Vagina (tissue), 2 donors: ENCODE measurements around the gene ZEB2. TPM values are rescaled to one million over a fixed set of nuclear protein-coding genes. Genes with fewer than 3 reads are reported as not detected.

ENCODE experiments used
- DNase-seq, 2 donors: peaks; one replicate each; pipeline ENCODE4 v3.0.0-alpha.2; 2017; ENCODE audit errors: extremely low spot score in 2 of 2
- H3K27ac ChIP-seq: fragments of 200-600 bp; sonication (generic); one replicate; pipeline ENCODE4 v1.5.1; 2019
- H3K27me3 ChIP-seq: fragments of 200-600 bp; sonication (generic); one replicate; pipeline ENCODE4 v1.5.1; 2019
- H3K36me3 ChIP-seq, 2 donors: fragments of 200-600 bp; sonication (generic); one replicate each; pipeline ENCODE4 v1.5.1; 2017 to 2019
- H3K4me1 ChIP-seq: fragments of 200-600 bp; sonication (generic); one replicate; pipeline ENCODE4 v1.5.1; 2019
- H3K4me3 ChIP-seq, 2 donors: fragments of 200-600 bp; sonication (generic); 1 replicate in 1 of 2; 2 replicates in 1 of 2; pipeline ENCODE4 v1.5.1; 2016 to 2019
- H3K9me3 ChIP-seq: fragments of 200-600 bp; sonication (generic); one replicate; pipeline ENCODE4 v1.5.1; 2019
- POLR2A ChIP-seq, 2 donors: fragments of 450-650 bp; IDR thresholded peaks; one replicate each; pipeline ENCODE4 v1.6.1; 2017; ENCODE audit warnings: antibody characterized with exemption in 2 of 2, mild to moderate bottlenecking in 2 of 2, moderate library complexity in 2 of 2
- POLR2AphosphoS5 ChIP-seq, 2 donors: sonication (generic); formaldehyde crosslinking; IDR thresholded peaks; one replicate each; pipeline ENCODE4 v1.9.0; 2017; ENCODE audit warnings: antibody characterized with exemption in 2 of 2, mild to moderate bottlenecking in 2 of 2, low read depth in 1 of 2; ENCODE audit not compliant: insufficient read depth in 1 of 2
- intact Hi-C: fragments of 100-400 bp; cut with DNase I; formaldehyde crosslinking; loops from one replicate; pipeline ENCODE4 v1.15.1; 2023
- total RNA-seq: library from RNA; depleted of rRNA; stranded (reverse); fragments of >200 nt; gene quantifications from one replicate; pipeline ENCODE4 v1.2.3, GENCODE V29; 2016
- TF ChIP-seq, protein P1 (sequence below), 3 experiments: fragments of 450-650 bp in 2 of 3; fragments of 200-600 bp in 1 of 3; sonication (generic) in 1 of 3; IDR thresholded peaks; one replicate each; pipeline ENCODE4 v1.5.1; 2017 to 2019; ENCODE audit warnings: antibody characterized with exemption in 3 of 3, mild to moderate bottlenecking in 2 of 3, moderate library complexity in 2 of 3

ZEB2 gene
- total RNA-seq, 1 donor from 2014 or later: 63.6 TPM

DNA sequence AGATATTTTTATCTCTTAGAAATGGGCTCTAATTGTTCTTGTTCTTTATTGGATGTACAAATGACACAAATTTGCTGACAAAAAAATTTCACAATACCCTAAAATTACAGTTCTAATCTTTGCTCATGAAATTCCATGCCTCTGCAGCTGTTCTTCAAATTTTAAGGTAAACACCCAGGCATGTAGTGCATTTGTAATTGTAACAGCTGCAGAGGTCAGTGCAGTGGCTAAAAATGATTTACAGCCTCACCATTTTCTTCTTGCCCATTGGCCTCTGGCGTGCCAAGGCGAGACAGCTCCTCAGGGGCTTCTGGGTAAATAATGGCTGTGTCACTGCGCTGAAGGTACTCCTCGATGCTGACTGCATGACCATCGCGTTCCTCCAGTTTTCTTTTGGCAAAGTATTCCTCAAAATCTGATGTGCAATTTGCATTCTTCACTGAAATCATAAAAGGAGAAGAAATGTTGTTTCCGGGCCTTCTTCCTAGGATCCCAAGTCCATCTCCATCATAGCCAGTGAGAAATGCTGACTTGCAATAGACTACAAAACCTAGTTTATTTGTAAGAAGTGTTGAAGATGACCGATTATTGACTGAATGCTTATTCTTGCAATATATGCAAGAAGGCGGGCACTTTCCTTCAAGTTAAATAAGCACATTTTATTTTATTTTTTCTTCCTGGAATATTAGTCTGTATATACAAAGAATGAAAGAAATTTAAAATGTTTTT is 115.2 kb downstream of the ZEB2 start:
- H3K36me3 ChIP-seq: no peaks in the 10 kb centered on the region
- H3K9me3 ChIP-seq: no peaks in the 10 kb centered on the region
- DNase-seq: no peak
- peaks cover 11% of the 10 kb centered on the region for H3K4me1 ChIP-seq
- intact Hi-C loops: no loop called here
- H3K27me3 ChIP-seq: no peaks in the 10 kb centered on the region
- no peak overlapping the region for H3K4me3 ChIP-seq
- no peak overlapping the region for H3K27ac ChIP-seq
- TF ChIP-seq POLR2A (IDR thresholded peaks at IDR 0.05) (no peak), POLR2AphosphoS5 (IDR thresholded peaks at IDR 0.05; ENCODE audit: insufficient read depth in 1 of 2, low read depth in 1 of 2) (no peak)
- TF ChIP-seq, protein P1, sequence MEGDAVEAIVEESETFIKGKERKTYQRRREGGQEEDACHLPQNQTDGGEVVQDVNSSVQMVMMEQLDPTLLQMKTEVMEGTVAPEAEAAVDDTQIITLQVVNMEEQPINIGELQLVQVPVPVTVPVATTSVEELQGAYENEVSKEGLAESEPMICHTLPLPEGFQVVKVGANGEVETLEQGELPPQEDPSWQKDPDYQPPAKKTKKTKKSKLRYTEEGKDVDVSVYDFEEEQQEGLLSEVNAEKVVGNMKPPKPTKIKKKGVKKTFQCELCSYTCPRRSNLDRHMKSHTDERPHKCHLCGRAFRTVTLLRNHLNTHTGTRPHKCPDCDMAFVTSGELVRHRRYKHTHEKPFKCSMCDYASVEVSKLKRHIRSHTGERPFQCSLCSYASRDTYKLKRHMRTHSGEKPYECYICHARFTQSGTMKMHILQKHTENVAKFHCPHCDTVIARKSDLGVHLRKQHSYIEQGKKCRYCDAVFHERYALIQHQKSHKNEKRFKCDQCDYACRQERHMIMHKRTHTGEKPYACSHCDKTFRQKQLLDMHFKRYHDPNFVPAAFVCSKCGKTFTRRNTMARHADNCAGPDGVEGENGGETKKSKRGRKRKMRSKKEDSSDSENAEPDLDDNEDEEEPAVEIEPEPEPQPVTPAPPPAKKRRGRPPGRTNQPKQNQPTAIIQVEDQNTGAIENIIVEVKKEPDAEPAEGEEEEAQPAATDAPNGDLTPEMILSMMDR (IDR thresholded peaks at IDR 0.05): no peak

DNA sequence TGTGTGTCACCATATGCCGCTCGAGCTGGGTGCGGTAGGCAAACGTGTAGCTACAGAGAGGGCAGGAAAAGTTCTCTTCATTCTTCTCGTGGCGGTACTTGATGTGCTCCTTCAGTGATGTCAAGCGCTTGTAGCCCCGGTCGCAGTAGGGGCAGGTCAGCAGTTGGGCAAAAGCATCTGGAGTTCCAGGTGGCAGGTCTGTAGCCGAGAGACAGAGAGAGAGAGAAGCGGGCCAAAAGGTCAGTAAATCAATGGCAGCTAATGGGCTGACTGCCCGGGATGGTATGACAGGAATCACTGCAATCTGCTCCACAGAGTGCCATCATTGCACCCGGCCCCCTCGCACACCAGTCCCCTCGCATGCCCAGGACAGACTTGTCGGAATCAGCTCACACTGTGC is 116.0 kb downstream of the ZEB2 start:
- no peak overlapping the region for H3K27ac ChIP-seq
- peaks cover 11% of the 10 kb centered on the region for H3K4me1 ChIP-seq
- DNase-seq: no peak
- H3K9me3 ChIP-seq: no peaks in the 10 kb centered on the region
- intact Hi-C loops: no loop called here
- peaks cover 0 to 8% of the 10 kb centered on the region in 2 donors for H3K36me3 ChIP-seq
- no peak overlapping the region for H3K4me3 ChIP-seq
- TF ChIP-seq, protein P1 (IDR thresholded peaks at IDR 0.05): no peak
- H3K27me3 ChIP-seq: no peaks in the 10 kb centered on the region

DNA sequence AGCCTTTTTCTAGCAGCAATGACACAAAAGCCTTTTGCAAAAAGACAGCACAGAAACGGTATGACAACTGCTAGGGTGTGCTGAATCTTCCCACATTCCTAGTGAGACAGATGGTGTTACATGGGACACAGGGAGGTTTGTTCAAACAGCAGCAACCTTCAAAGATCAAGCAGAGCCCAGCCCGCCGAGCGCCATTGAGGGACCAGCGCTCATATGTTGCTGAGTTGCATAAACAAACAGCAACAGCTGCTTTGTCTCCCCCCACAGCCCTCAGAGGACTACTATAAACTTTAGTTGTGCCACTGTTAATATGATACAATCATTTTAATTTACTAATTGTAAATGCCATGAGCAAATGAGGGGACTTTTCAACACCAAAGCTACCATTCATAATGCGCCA is 117.7 kb downstream of the ZEB2 start:
- TF ChIP-seq POLR2A (IDR thresholded peaks at IDR 0.05): no peak
- TF ChIP-seq POLR2AphosphoS5 (IDR thresholded peaks at IDR 0.05; ENCODE audit: insufficient read depth in 1 of 2, low read depth in 1 of 2): no peak
- TF ChIP-seq, protein P1 (IDR thresholded peaks at IDR 0.05): no peak
- no peaks in the 10 kb centered on the region for H3K9me3 ChIP-seq

DNA sequence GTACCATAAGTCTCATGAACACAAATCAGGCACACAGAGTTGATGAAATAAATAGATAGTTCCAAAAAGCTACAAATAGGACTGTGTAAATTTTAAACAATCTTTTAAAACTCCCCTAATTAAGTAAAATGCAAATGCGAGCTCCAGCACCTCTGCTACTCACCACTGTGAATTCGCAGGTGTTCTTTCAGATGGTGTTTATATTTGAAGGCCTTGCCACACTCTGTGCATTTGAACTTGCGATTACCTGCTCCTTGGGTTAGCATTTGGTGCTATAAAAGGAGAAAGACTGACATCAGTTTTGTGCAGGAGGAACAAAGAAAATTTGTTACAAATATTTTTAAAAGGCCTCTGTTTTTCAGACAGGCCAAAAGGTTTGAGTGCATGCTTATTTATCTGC is 118.9 kb downstream of the ZEB2 start:
- Histone ChIP-seq H3K36me3 (peaks cover 0 to 23% of the 10 kb centered on the region in 2 donors), H3K4me3 (no peak overlapping the region), H3K27me3 (no peaks in the 10 kb centered on the region), H3K4me1 (peaks cover 4% of the 10 kb centered on the region), H3K27ac (no peak overlapping the region), H3K9me3 (no peaks in the 10 kb centered on the region)
- no peak for DNase-seq
- intact Hi-C loops: no loop called here
- TF ChIP-seq POLR2AphosphoS5 (IDR thresholded peaks at IDR 0.05; ENCODE audit: insufficient read depth in 1 of 2, low read depth in 1 of 2) (no peak), POLR2A (IDR thresholded peaks at IDR 0.05) (no peak)
- TF ChIP-seq, protein P1 (IDR thresholded peaks at IDR 0.05): no peak

More for the DNA sequence above, 117.7 kb downstream of the ZEB2 start:
- Histone ChIP-seq H3K27ac (no peak overlapping the region), H3K4me1 (peaks cover 11% of the 10 kb centered on the region), H3K27me3 (no peaks in the 10 kb centered on the region), H3K36me3 (peaks cover 0 to 18% of the 10 kb centered on the region in 2 donors), H3K4me3 (no peak overlapping the region)
- no peak for DNase-seq
- intact Hi-C loops: no loop called here

DNA sequence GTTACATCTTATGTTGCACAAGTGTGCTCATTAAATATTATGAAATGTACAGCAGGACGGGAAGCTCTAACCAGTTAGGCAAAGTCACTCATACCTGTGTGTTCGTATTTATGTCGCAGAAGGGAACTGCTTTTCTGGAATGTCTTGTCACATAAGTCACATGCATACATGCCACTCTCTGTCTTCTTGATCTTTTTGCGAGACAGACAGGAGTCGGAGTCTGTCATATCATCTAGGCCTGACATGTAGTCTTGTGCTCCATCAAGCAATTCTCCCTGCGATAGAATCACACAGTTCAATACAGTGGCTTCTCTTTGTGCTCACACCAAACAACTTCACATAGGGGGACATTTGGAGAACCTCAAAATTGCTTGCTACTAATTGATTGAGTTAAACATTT is 123.6 kb downstream of the ZEB2 start:
- Histone ChIP-seq H3K27ac (no peak overlapping the region), H3K36me3 (peaks cover 0 to 39% of the 10 kb centered on the region in 2 donors), H3K4me3 (no peak overlapping the region), H3K4me1 (no peaks in the 10 kb centered on the region), H3K27me3 (no peaks in the 10 kb centered on the region), H3K9me3 (no peaks in the 10 kb centered on the region)
- no peak for DNase-seq
- TF ChIP-seq, protein P1 (IDR thresholded peaks at IDR 0.05): no peak
- TF ChIP-seq POLR2AphosphoS5 (IDR thresholded peaks at IDR 0.05; ENCODE audit: insufficient read depth in 1 of 2, low read depth in 1 of 2): no peak
- no peak for TF ChIP-seq POLR2A (IDR thresholded peaks at IDR 0.05)
- intact Hi-C loops: no loop called here
